ENCODE data around the gene TRIM7. TPM values are rescaled to one million over a fixed set of nuclear protein-coding genes. Genes with fewer than 3 reads are reported as not detected.

Gene TRIM7
- total RNA-seq, 1 donor from 2014 or later = 4.0 TPM

- peak within 1 kb of the TSS; percentile 100 for H3K27ac Mint-ChIP-seq (ENCODE audit: unreplicated experiment)
- no peak for TF ChIP-seq CTCF (IDR thresholded peaks at IDR 0.05)
- H3K9me3 Mint-ChIP-seq (ENCODE audit: unreplicated experiment) = no peaks in the 10 kb centered on the region
- peak; percentile 94 for DNase-seq (ENCODE audit: extremely low spot score, unreplicated experiment)
- peaks cover 57% of the 10 kb centered on the region for H3K4me1 Mint-ChIP-seq (ENCODE audit: unreplicated experiment)
- no peaks in the 10 kb centered on the region for H3K27me3 Mint-ChIP-seq (ENCODE audit: unreplicated experiment)
- H3K36me3 Mint-ChIP-seq (ENCODE audit: unreplicated experiment) = peaks cover 21% of the 10 kb centered on the region
- peak within 1 kb of the TSS; percentile 94 for H3K4me3 Mint-ChIP-seq (ENCODE audit: unreplicated experiment)
These were observed 38.8 kb upstream of the TRIM7 start, which contains the start of gene RACK1 for GRCh38 chr5:181243564-181244343. RACK1 (minus strand) TSS chr5:181243906; CDS start chr5:181243800, 106 bp downstream.

- peaks cover 52% of the 10 kb centered on the region for H3K4me1 Mint-ChIP-seq (ENCODE audit: unreplicated experiment)
- no peak for TF ChIP-seq CTCF (IDR thresholded peaks at IDR 0.05)
- H3K36me3 Mint-ChIP-seq (ENCODE audit: unreplicated experiment) = peaks cover 26% of the 10 kb centered on the region
- H3K27ac Mint-ChIP-seq (ENCODE audit: unreplicated experiment) = peak overlapping the region; percentile 100
- H3K27me3 Mint-ChIP-seq (ENCODE audit: unreplicated experiment) = no peaks in the 10 kb centered on the region
- H3K4me3 Mint-ChIP-seq (ENCODE audit: unreplicated experiment) = peak overlapping the region; percentile 94
- no peak for DNase-seq (ENCODE audit: extremely low spot score, unreplicated experiment)
- H3K9me3 Mint-ChIP-seq (ENCODE audit: unreplicated experiment) = no peaks in the 10 kb centered on the region
These were observed 38.1 kb upstream of the TRIM7 start for GRCh38 chr5:181243018-181243563.

GRCh38 chr5:181242031-181242451, 37.0 kb upstream of the TRIM7 start:
- Mint-ChIP-seq H3K4me1 (ENCODE audit: unreplicated experiment) (peaks cover 44% of the 10 kb centered on the region), H3K36me3 (ENCODE audit: unreplicated experiment) (peaks cover 34% of the 10 kb centered on the region), H3K4me3 (ENCODE audit: unreplicated experiment) (peak overlapping the region; percentile 94), H3K27me3 (ENCODE audit: unreplicated experiment) (no peaks in the 10 kb centered on the region), H3K9me3 (ENCODE audit: unreplicated experiment) (no peaks in the 10 kb centered on the region), H3K27ac (ENCODE audit: unreplicated experiment) (peak overlapping the region; percentile 100)
- no peak for TF ChIP-seq CTCF (IDR thresholded peaks at IDR 0.05)
- no peak for DNase-seq (ENCODE audit: extremely low spot score, unreplicated experiment)

GRCh38 chr5:181241393-181241975, 36.5 kb upstream of the TRIM7 start:
- Mint-ChIP-seq H3K36me3 (ENCODE audit: unreplicated experiment) (peaks cover 40% of the 10 kb centered on the region), H3K4me1 (ENCODE audit: unreplicated experiment) (peaks cover 44% of the 10 kb centered on the region), H3K4me3 (ENCODE audit: unreplicated experiment) (peak overlapping the region; percentile 94), H3K27ac (ENCODE audit: unreplicated experiment) (peak overlapping the region; percentile 100), H3K27me3 (ENCODE audit: unreplicated experiment) (no peaks in the 10 kb centered on the region), H3K9me3 (ENCODE audit: unreplicated experiment) (no peaks in the 10 kb centered on the region)
- no peak for DNase-seq (ENCODE audit: extremely low spot score, unreplicated experiment)
- TF ChIP-seq CTCF (IDR thresholded peaks at IDR 0.05) = no peak

All from osteocyte (in vitro differentiated cells).